Stimulated activated naive CD8-positive, alpha-beta T cell treated with anti-CD3 and anti-CD28 coated beads, Interleukin-15, Interleukin-2, amounts not matched to agents 100 ng/mL and 50 ng/mL, for 24 hours (primary cell): Measurements from ENCODE around the gene FAM181A.

Experiments used
- H3K27ac Mint-ChIP-seq: one replicate; pipeline ENCODE4 v1.8.0; 2021; ENCODE audit warnings: mild to moderate bottlenecking, mixed read lengths
- H3K27me3 Mint-ChIP-seq: one replicate; pipeline ENCODE4 v1.8.0; 2021; ENCODE audit warnings: mixed read lengths
- H3K36me3 Mint-ChIP-seq: one replicate; pipeline ENCODE4 v1.8.0; 2021; ENCODE audit warnings: low read depth, mixed read lengths
- H3K4me1 Mint-ChIP-seq: one replicate; pipeline ENCODE4 v1.8.0; 2021; ENCODE audit warnings: low read depth, mixed read lengths
- H3K4me3 Mint-ChIP-seq: one replicate; pipeline ENCODE4 v1.8.0; 2021; ENCODE audit warnings: mild to moderate bottlenecking, mixed read lengths
- H3K9me3 Mint-ChIP-seq: one replicate; pipeline ENCODE4 v1.8.0; 2021; ENCODE audit warnings: mixed read lengths

FAM181A gene

GRCh38 chr14:93946541-93947090, 19.5 kb downstream of the FAM181A start:
- Mint-ChIP-seq H3K4me3 (no peak overlapping the region), H3K36me3 (no peaks in the 10 kb centered on the region), H3K4me1 (peaks cover 7% of the 10 kb centered on the region), H3K27ac (no peak overlapping the region), H3K27me3 (no peaks in the 10 kb centered on the region), H3K9me3 (no peaks in the 10 kb centered on the region)

GRCh38 chr14:93947282-93947681, 20.1 kb downstream of the FAM181A start:
- Mint-ChIP-seq H3K27me3 (no peaks in the 10 kb centered on the region), H3K4me3 (no peak overlapping the region), H3K36me3 (no peaks in the 10 kb centered on the region), H3K27ac (no peak overlapping the region), H3K9me3 (no peaks in the 10 kb centered on the region), H3K4me1 (peaks cover 13% of the 10 kb centered on the region)

- H3K4me3 Mint-ChIP-seq, result no peak overlapping the region
Observed at GRCh38 chr14:93949511-93950075, 22.4 kb downstream of the FAM181A start.

GRCh38 chr14:93950948-93951634, 23.9 kb downstream of the FAM181A start:
- H3K36me3 Mint-ChIP-seq, result peaks cover 4% of the 10 kb centered on the region
- no peaks in the 10 kb centered on the region for H3K9me3 Mint-ChIP-seq
- H3K4me3 Mint-ChIP-seq, result no peak overlapping the region
- no peak overlapping the region for H3K27ac Mint-ChIP-seq
- H3K27me3 Mint-ChIP-seq, result no peaks in the 10 kb centered on the region
- H3K4me1 Mint-ChIP-seq, result peaks cover 47% of the 10 kb centered on the region

More at GRCh38 chr14:93949511-93950075, 22.4 kb downstream of the FAM181A start:
- Mint-ChIP-seq H3K27me3 (no peaks in the 10 kb centered on the region), H3K4me1 (peaks cover 32% of the 10 kb centered on the region), H3K27ac (no peak overlapping the region), H3K9me3 (no peaks in the 10 kb centered on the region), H3K36me3 (no peaks in the 10 kb centered on the region)

- Mint-ChIP-seq H3K27ac (peak overlapping the region; percentile 31), H3K27me3 (no peaks in the 10 kb centered on the region), H3K4me3 (no peak overlapping the region), H3K36me3 (peaks cover 4% of the 10 kb centered on the region), H3K9me3 (no peaks in the 10 kb centered on the region), H3K4me1 (peaks cover 55% of the 10 kb centered on the region)
Observed at GRCh38 chr14:93951635-93952540, 24.7 kb downstream of the FAM181A start.

GRCh38 chr14:93952829-93953228, 25.7 kb downstream of the FAM181A start:
- Mint-ChIP-seq H3K9me3 (no peaks in the 10 kb centered on the region), H3K4me3 (peak overlapping the region; percentile 39), H3K27me3 (no peaks in the 10 kb centered on the region), H3K36me3 (peaks cover 4% of the 10 kb centered on the region), H3K4me1 (peaks cover 64% of the 10 kb centered on the region), H3K27ac (no peak overlapping the region)

- no peak overlapping the region for H3K27ac Mint-ChIP-seq
- H3K4me3 Mint-ChIP-seq, result peak overlapping the region; percentile 39
- H3K9me3 Mint-ChIP-seq, result no peaks in the 10 kb centered on the region
- H3K27me3 Mint-ChIP-seq, result no peaks in the 10 kb centered on the region
- peaks cover 4% of the 10 kb centered on the region for H3K36me3 Mint-ChIP-seq
- H3K4me1 Mint-ChIP-seq, result peaks cover 69% of the 10 kb centered on the region
Observed at GRCh38 chr14:93953263-93953662, 26.1 kb downstream of the FAM181A start.

GRCh38 chr14:93953739-93954515, 26.8 kb downstream of the FAM181A start:
- Mint-ChIP-seq H3K4me1 (peaks cover 75% of the 10 kb centered on the region), H3K27ac (no peak overlapping the region), H3K27me3 (no peaks in the 10 kb centered on the region), H3K4me3 (peak overlapping the region; percentile 59), H3K9me3 (no peaks in the 10 kb centered on the region), H3K36me3 (peaks cover 4% of the 10 kb centered on the region)

GRCh38 chr14:93954516-93954830, 27.3 kb downstream of the FAM181A start:
- H3K36me3 Mint-ChIP-seq, result peaks cover 4% of the 10 kb centered on the region

GRCh38 chr14:93954900-93955849, 28.0 kb downstream of the FAM181A start:
- Mint-ChIP-seq H3K4me3 (peak overlapping the region; percentile 78), H3K9me3 (no peaks in the 10 kb centered on the region), H3K36me3 (peaks cover 4% of the 10 kb centered on the region), H3K4me1 (peaks cover 88% of the 10 kb centered on the region), H3K27me3 (no peaks in the 10 kb centered on the region), H3K27ac (peak overlapping the region; percentile 99)

More at GRCh38 chr14:93954516-93954830, 27.3 kb downstream of the FAM181A start:
- Mint-ChIP-seq H3K27me3 (no peaks in the 10 kb centered on the region), H3K4me3 (peak overlapping the region; percentile 78), H3K27ac (peak overlapping the region; percentile 99), H3K4me1 (peaks cover 81% of the 10 kb centered on the region), H3K9me3 (no peaks in the 10 kb centered on the region)

- H3K27ac Mint-ChIP-seq, result peak overlapping the region; percentile 99
- no peaks in the 10 kb centered on the region for H3K27me3 Mint-ChIP-seq
- H3K9me3 Mint-ChIP-seq, result no peaks in the 10 kb centered on the region
- H3K36me3 Mint-ChIP-seq, result peaks cover 4% of the 10 kb centered on the region
- peak overlapping the region; percentile 78 for H3K4me3 Mint-ChIP-seq
- peaks cover 95% of the 10 kb centered on the region for H3K4me1 Mint-ChIP-seq
Observed at GRCh38 chr14:93955850-93956481, 28.8 kb downstream of the FAM181A start.

GRCh38 chr14:93956514-93957332, 29.6 kb downstream of the FAM181A start:
- H3K4me1 Mint-ChIP-seq, result peaks cover 95% of the 10 kb centered on the region

More at GRCh38 chr14:93956514-93957332, 29.6 kb downstream of the FAM181A start:
- H3K27me3 Mint-ChIP-seq, result no peaks in the 10 kb centered on the region
- H3K4me3 Mint-ChIP-seq, result peak overlapping the region; percentile 40
- peaks cover 7% of the 10 kb centered on the region for H3K36me3 Mint-ChIP-seq
- H3K9me3 Mint-ChIP-seq, result no peaks in the 10 kb centered on the region
- H3K27ac Mint-ChIP-seq, result peak overlapping the region; percentile 99
